K562 (cell line): ENCODE results near the gene BCL2L12. TPM values are rescaled to one million over a fixed set of nuclear protein-coding genes. Genes with fewer than 3 reads are reported as not detected.

Experiments used
- CC2D1A ChIP-seq: fragments of 450-650 bp; IDR thresholded peaks from 2 replicates; pipeline ENCODE4 v1.6.1; 2017; ENCODE audit warnings: mild to moderate bottlenecking
- CEBPZ ChIP-seq: fragments of 150-350 bp; IDR thresholded peaks from 2 replicates; pipeline ENCODE4 v1.6.1; 2014; ENCODE audit warnings: low read depth, mild to moderate bottlenecking, low read length, borderline replicate concordance
- MGA ChIP-seq: fragments of 450-650 bp; IDR thresholded peaks from 2 replicates; pipeline ENCODE4 v1.6.1; 2016; ENCODE audit warnings: mild to moderate bottlenecking, moderate library complexity
- NUFIP1 ChIP-seq: fragments of 450-650 bp; IDR thresholded peaks from 2 replicates; pipeline ENCODE4 v1.6.1; 2018; ENCODE audit not compliant: partially characterized antibody
- SREBF1 ChIP-seq: fragments of 150-350 bp; IDR thresholded peaks from 2 replicates; pipeline ENCODE4 v1.6.1; 2014; ENCODE audit warnings: antibody characterized with exemption, low read depth, low read length, borderline replicate concordance
- ZFP1 ChIP-seq: fragments of 450-650 bp; formaldehyde crosslinking; IDR thresholded peaks from 2 replicates; pipeline ENCODE4 v1.4.0; 2020; ENCODE audit warnings: mild to moderate bottlenecking, mixed read lengths
- ZNF445 ChIP-seq: fragments of 250-450 bp; sonication (Bioruptor Pico); IDR thresholded peaks from 2 replicates; pipeline ENCODE4 v1.4.0; 2020; ENCODE audit warnings: low read depth, mild to moderate bottlenecking, moderate library complexity
- ZNF586 ChIP-seq: fragments of 450-650 bp; formaldehyde crosslinking; conservative IDR thresholded peaks from 2 replicates; pipeline ENCODE4 v1.4.0; 2020; ENCODE audit warnings: mild to moderate bottlenecking, moderate library complexity
- ZNF778 ChIP-seq: fragments of 450-650 bp; formaldehyde crosslinking; IDR thresholded peaks from 2 replicates; pipeline ENCODE4 v1.4.0; 2020; ENCODE audit warnings: mild to moderate bottlenecking, moderate library complexity
- ZNF79 ChIP-seq: fragments of 250-450 bp; sonication (Bioruptor Pico); IDR thresholded peaks from 2 replicates; pipeline ENCODE4 v1.4.0; 2020; ENCODE audit warnings: low read depth, mild to moderate bottlenecking, moderate library complexity
- polyA plus RNA-seq, 8 experiments: library from polyadenylated mRNA; depleted of rRNA in 4 of 8; stranded (reverse) in 5 of 8; unstranded in 3 of 8; fragments of >200 nt; fragmentation: Nextera tagmentation in 2 of 8; fragmentation: Illumina TruSeq in 1 of 8; extraction: Ambion mirVana in 2 of 8; extraction: Trizol in 1 of 8; gene quantifications; 2 replicates each; pipeline versions ENCODE4 v1.2.1 to v1.2.3, GENCODE V29; 2011 to 2014; ENCODE audit warnings: inconsistent platforms in 1 of 8, missing spikeins in 1 of 8
- total RNA-seq, 7 experiments: library from RNA; depleted of rRNA in 6 of 7; stranded (reverse); fragments of >200 nt in 6 of 7; fragmentation: Illumina TruSeq in 2 of 7; extraction: Trizol in 2 of 7; gene quantifications; 2 replicates each; pipeline versions ENCODE4 v1.2.1 to v1.2.3, GENCODE V29; 2011 to 2021; ENCODE audit warnings: low replicate concordance in 1 of 7
- TF ChIP-seq, protein P1 (sequence below): sonication (generic); formaldehyde crosslinking; IDR thresholded peaks from 2 replicates; pipeline ENCODE4 v1.8.0; 2022; ENCODE audit warnings: mild to moderate bottlenecking, missing genetic modification reagents

BCL2L12 gene
- total and polyA plus RNA-seq, 9 of the 15 experiments (the other 6 are each of a cell fraction or from before 2014, with no cell fraction given), result 7.4 to 263 (median 81.2) TPM

- no peak for TF ChIP-seq CEBPZ
- TF ChIP-seq ZNF586 (CRISPR knock-in tag), result no peak
- TF ChIP-seq ZNF778, result no peak
- TF ChIP-seq ZNF79 (CRISPR knock-in tag), result no peak
- TF ChIP-seq, protein P1, sequence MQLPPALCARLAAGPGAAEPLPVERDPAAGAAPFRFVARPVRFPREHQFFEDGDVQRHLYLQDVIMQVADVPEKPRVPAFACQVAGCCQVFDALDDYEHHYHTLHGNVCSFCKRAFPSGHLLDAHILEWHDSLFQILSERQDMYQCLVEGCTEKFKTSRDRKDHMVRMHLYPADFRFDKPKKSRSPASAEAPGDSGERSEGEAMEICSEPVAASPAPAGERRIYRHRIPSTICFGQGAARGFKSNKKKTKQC (CRISPR knock-in tag), result no peak
- TF ChIP-seq CC2D1A, result no peak
- TF ChIP-seq SREBF1, result no peak
- TF ChIP-seq NUFIP1, result no peak
- no peak for TF ChIP-seq ZNF445 (CRISPR knock-in tag)
- TF ChIP-seq MGA, result no peak
- no peak for TF ChIP-seq ZFP1 (CRISPR knock-in tag)
Observed at GRCh38 chr19:49680421-49681351, 15.0 kb downstream of the BCL2L12 start (continued).
